Astrocyte of the spinal cord (primary cell): ENCODE measurements around the gene PYHIN1.
A peak's percentile ranks its signal among the peaks of the same experiment; 100 is the strongest.

ENCODE experiments used
- DNase-seq: peaks from one replicate; pipeline ENCODE4 v3.0.0; 2011; ENCODE audit warnings: low read depth, low spot score
- H3K4me3 ChIP-seq: 2 replicates; pipeline ENCODE4 v1.5.1; 2011; ENCODE audit warnings: low read depth, mild to moderate bottlenecking, low read length, moderate library complexity
- in situ Hi-C: cut with HindIII; loops from 2 replicates; pipeline ENCODE4 v1.10.0; 2017; ENCODE audit warnings: low sequenced_read_pairs
- TF ChIP-seq, protein P1 (sequence below): IDR thresholded peaks from 2 replicates; pipeline ENCODE4 v1.5.1; 2012; ENCODE audit warnings: low read depth, mild to moderate bottlenecking, low read length, inconsistent platforms

The PYHIN1 gene

DNA sequence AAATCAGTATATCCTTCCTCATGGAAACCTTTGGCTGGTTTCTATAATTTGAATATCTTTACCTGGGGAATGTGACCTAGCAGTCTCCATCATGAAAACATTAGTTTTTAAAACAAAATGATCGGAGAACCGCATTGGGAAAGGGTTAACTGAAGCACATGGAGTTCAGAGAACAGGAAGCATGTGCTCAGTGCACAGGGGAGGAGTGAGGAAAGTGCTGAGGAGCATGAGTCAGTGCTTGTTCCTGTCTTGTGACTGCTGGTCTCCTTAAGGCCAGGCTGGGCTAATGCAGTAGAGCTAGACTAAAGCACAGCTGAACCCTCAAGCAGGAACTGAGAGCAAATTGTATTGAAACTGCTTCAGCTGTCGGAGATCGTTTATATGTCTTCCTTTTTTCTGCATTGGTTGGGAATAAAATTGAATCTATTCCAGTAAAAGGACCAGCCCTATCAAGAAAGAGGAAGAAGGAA, 84.1 kb downstream of the PYHIN1 start:
- in situ Hi-C loops, result no loop called here
- H3K4me3 ChIP-seq, result no peak overlapping the region
- TF ChIP-seq, protein P1, sequence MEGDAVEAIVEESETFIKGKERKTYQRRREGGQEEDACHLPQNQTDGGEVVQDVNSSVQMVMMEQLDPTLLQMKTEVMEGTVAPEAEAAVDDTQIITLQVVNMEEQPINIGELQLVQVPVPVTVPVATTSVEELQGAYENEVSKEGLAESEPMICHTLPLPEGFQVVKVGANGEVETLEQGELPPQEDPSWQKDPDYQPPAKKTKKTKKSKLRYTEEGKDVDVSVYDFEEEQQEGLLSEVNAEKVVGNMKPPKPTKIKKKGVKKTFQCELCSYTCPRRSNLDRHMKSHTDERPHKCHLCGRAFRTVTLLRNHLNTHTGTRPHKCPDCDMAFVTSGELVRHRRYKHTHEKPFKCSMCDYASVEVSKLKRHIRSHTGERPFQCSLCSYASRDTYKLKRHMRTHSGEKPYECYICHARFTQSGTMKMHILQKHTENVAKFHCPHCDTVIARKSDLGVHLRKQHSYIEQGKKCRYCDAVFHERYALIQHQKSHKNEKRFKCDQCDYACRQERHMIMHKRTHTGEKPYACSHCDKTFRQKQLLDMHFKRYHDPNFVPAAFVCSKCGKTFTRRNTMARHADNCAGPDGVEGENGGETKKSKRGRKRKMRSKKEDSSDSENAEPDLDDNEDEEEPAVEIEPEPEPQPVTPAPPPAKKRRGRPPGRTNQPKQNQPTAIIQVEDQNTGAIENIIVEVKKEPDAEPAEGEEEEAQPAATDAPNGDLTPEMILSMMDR, result no peak
- peak; percentile 82 for DNase-seq

- TF ChIP-seq, protein P1, result no peak
- H3K4me3 ChIP-seq, result no peak overlapping the region
- no peak for DNase-seq
- in situ Hi-C loops, result no loop called here
These were observed 92.4 kb downstream of the PYHIN1 start for GRCh38 chr1:159023723-159024122.

DNA sequence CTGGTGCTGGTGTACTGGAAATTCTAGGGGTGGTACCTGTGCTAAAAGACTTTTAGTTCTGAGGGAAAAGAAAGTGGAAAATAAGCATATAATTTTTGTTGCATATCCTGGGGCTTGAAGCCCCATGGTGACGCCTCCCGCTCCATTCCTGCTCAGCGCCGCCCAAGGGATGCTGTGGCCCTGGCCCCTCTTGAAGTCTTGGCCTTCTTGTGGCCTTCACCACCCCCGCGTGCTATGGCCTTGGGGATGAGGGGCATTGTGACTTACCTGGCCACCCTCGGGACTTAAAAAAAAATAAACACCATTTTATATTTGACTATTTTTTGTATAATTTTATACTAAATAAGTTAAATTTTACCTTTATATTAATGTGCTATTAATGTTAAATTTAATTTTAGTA, 93.7 kb downstream of the PYHIN1 start:
- no peak for DNase-seq
- TF ChIP-seq, protein P1, result no peak
- in situ Hi-C loops, result no loop called here
- H3K4me3 ChIP-seq, result no peak overlapping the region
